GM12892 (cell line): ENCODE measurements around the gene AFF3.

Source experiments
- POLR2A ChIP-seq: IDR thresholded peaks from 2 replicates; pipeline ENCODE4 v1.6.1; 2011; ENCODE audit warnings: low read depth, low read length, control low read depth
- POLR2AphosphoS5 ChIP-seq: IDR thresholded peaks from 2 replicates; pipeline ENCODE4 v1.6.1; 2011; ENCODE audit warnings: low read depth, low read length, control low read depth
- TAF1 ChIP-seq: IDR thresholded peaks from 2 replicates; pipeline ENCODE4 v1.6.1; 2011; ENCODE audit warnings: low read depth, mild to moderate bottlenecking, control low read depth, low read length, borderline replicate concordance

- TF ChIP-seq TAF1 (no peak), POLR2A (no peak), POLR2AphosphoS5 (no peak)
Observed at GRCh38 chr2:99715956-99716355, 426.4 kb downstream of the AFF3 start.
